ENCODE data around the gene GMPPB.
A peak's percentile ranks its signal among the peaks of the same experiment; 100 is the strongest.

The GMPPB gene

GRCh38 chr3:49706456-49707112, 17.2 kb downstream of the GMPPB start:
- H3K9ac ChIP-seq (ENCODE audit: low read length in 5 of 5) = peak overlapping the region in 1 of 5 donors; percentile 23
- H3K9me3 ChIP-seq (ENCODE audit: control insufficient read depth in 5 of 5, low read length in 5 of 5) = no peaks in the 10 kb centered on the region
- H3K27ac ChIP-seq (ENCODE audit: low read depth, low read length) = no peak overlapping the region
- H3K27me3 ChIP-seq (ENCODE audit: control insufficient read depth in 5 of 5, insufficient read depth in 4 of 5, low read length in 5 of 5) = no peaks in the 10 kb centered on the region
- H3K36me3 ChIP-seq (ENCODE audit: control insufficient read depth in 5 of 5, insufficient read depth in 5 of 5, low read length in 5 of 5) = peaks cover 0 to 68% (median 57%) of the 10 kb centered on the region in 5 donors
- no peak overlapping the region for H3K4me3 ChIP-seq (ENCODE audit: low read depth in 1 of 5, low read length in 5 of 5)
- no peaks in the 10 kb centered on the region for H3K4me1 ChIP-seq (ENCODE audit: control insufficient read depth in 5 of 5, insufficient read depth in 5 of 5, low read length in 5 of 5)

GRCh38 chr3:49705390-49705960, 18.3 kb downstream of the GMPPB start:
- no peak overlapping the region for H3K4me3 ChIP-seq (ENCODE audit: low read depth in 1 of 5, low read length in 5 of 5)
- no peak overlapping the region for H3K27ac ChIP-seq (ENCODE audit: low read depth, low read length)
- H3K27me3 ChIP-seq (ENCODE audit: control insufficient read depth in 5 of 5, insufficient read depth in 4 of 5, low read length in 5 of 5) = no peaks in the 10 kb centered on the region
- no peak overlapping the region for H3K9ac ChIP-seq (ENCODE audit: low read length in 5 of 5)
- peaks cover 0 to 73% (median 63%) of the 10 kb centered on the region in 5 donors for H3K36me3 ChIP-seq (ENCODE audit: control insufficient read depth in 5 of 5, insufficient read depth in 5 of 5, low read length in 5 of 5)
- no peaks in the 10 kb centered on the region for H3K9me3 ChIP-seq (ENCODE audit: control insufficient read depth in 5 of 5, low read length in 5 of 5)
- peaks cover 0 to 3% (median 0%) of the 10 kb centered on the region in 5 donors for H3K4me1 ChIP-seq (ENCODE audit: control insufficient read depth in 5 of 5, insufficient read depth in 5 of 5, low read length in 5 of 5)

- Histone ChIP-seq H3K4me1 (ENCODE audit: control insufficient read depth in 5 of 5, insufficient read depth in 5 of 5, low read length in 5 of 5) (peaks cover 0 to 3% (median 0%) of the 10 kb centered on the region in 5 donors), H3K9me3 (ENCODE audit: control insufficient read depth in 5 of 5, low read length in 5 of 5) (no peaks in the 10 kb centered on the region), H3K27me3 (ENCODE audit: control insufficient read depth in 5 of 5, insufficient read depth in 4 of 5, low read length in 5 of 5) (no peaks in the 10 kb centered on the region), H3K36me3 (ENCODE audit: control insufficient read depth in 5 of 5, insufficient read depth in 5 of 5, low read length in 5 of 5) (peaks cover 0 to 79% (median 72%) of the 10 kb centered on the region in 5 donors), H3K27ac (ENCODE audit: low read depth, low read length) (no peak overlapping the region), H3K9ac (ENCODE audit: low read length in 5 of 5) (no peak overlapping the region), H3K4me3 (ENCODE audit: low read depth in 1 of 5, low read length in 5 of 5) (no peak overlapping the region)
Observed at GRCh38 chr3:49704629-49705028, 19.1 kb downstream of the GMPPB start.

- peaks cover 0 to 10% (median 6%) of the 10 kb centered on the region in 5 donors for H3K4me1 ChIP-seq (ENCODE audit: control insufficient read depth in 5 of 5, insufficient read depth in 5 of 5, low read length in 5 of 5)
- no peak overlapping the region for H3K9ac ChIP-seq (ENCODE audit: low read length in 5 of 5)
- H3K4me3 ChIP-seq (ENCODE audit: low read depth in 1 of 5, low read length in 5 of 5) = no peak overlapping the region
- no peaks in the 10 kb centered on the region for H3K9me3 ChIP-seq (ENCODE audit: control insufficient read depth in 5 of 5, low read length in 5 of 5)
- no peak overlapping the region for H3K27ac ChIP-seq (ENCODE audit: low read depth, low read length)
- H3K36me3 ChIP-seq (ENCODE audit: control insufficient read depth in 5 of 5, insufficient read depth in 5 of 5, low read length in 5 of 5) = peaks cover 0 to 85% (median 76%) of the 10 kb centered on the region in 5 donors
- H3K27me3 ChIP-seq (ENCODE audit: control insufficient read depth in 5 of 5, insufficient read depth in 4 of 5, low read length in 5 of 5) = no peaks in the 10 kb centered on the region
Observed at GRCh38 chr3:49703956-49704355, 19.8 kb downstream of the GMPPB start.

GRCh38 chr3:49703443-49703927, 20.3 kb downstream of the GMPPB start:
- Histone ChIP-seq H3K4me1 (ENCODE audit: control insufficient read depth in 5 of 5, insufficient read depth in 5 of 5, low read length in 5 of 5) (peaks cover 0 to 14% (median 7%) of the 10 kb centered on the region in 5 donors), H3K27me3 (ENCODE audit: control insufficient read depth in 5 of 5, insufficient read depth in 4 of 5, low read length in 5 of 5) (no peaks in the 10 kb centered on the region), H3K36me3 (ENCODE audit: control insufficient read depth in 5 of 5, insufficient read depth in 5 of 5, low read length in 5 of 5) (peaks cover 0 to 90% (median 77%) of the 10 kb centered on the region in 5 donors), H3K9ac (ENCODE audit: low read length in 5 of 5) (no peak overlapping the region), H3K9me3 (ENCODE audit: control insufficient read depth in 5 of 5, low read length in 5 of 5) (no peaks in the 10 kb centered on the region), H3K4me3 (ENCODE audit: low read depth in 1 of 5, low read length in 5 of 5) (no peak overlapping the region), H3K27ac (ENCODE audit: low read depth, low read length) (no peak overlapping the region)

GRCh38 chr3:49702672-49703071, 21.1 kb downstream of the GMPPB start:
- Histone ChIP-seq H3K27ac (ENCODE audit: low read depth, low read length) (no peak overlapping the region), H3K9ac (ENCODE audit: low read length in 5 of 5) (no peak overlapping the region), H3K36me3 (ENCODE audit: control insufficient read depth in 5 of 5, insufficient read depth in 5 of 5, low read length in 5 of 5) (peaks cover 0 to 93% (median 79%) of the 10 kb centered on the region in 5 donors), H3K27me3 (ENCODE audit: control insufficient read depth in 5 of 5, insufficient read depth in 4 of 5, low read length in 5 of 5) (no peaks in the 10 kb centered on the region), H3K4me1 (ENCODE audit: control insufficient read depth in 5 of 5, insufficient read depth in 5 of 5, low read length in 5 of 5) (peaks cover 0 to 14% (median 7%) of the 10 kb centered on the region in 5 donors), H3K9me3 (ENCODE audit: control insufficient read depth in 5 of 5, low read length in 5 of 5) (no peaks in the 10 kb centered on the region), H3K4me3 (ENCODE audit: low read depth in 1 of 5, low read length in 5 of 5) (no peak overlapping the region)

GRCh38 chr3:49701388-49702077, 22.2 kb downstream of the GMPPB start:
- H3K4me1 ChIP-seq (ENCODE audit: control insufficient read depth in 5 of 5, insufficient read depth in 5 of 5, low read length in 5 of 5) = peaks cover 0 to 14% (median 7%) of the 10 kb centered on the region in 5 donors
- H3K36me3 ChIP-seq (ENCODE audit: control insufficient read depth in 5 of 5, insufficient read depth in 5 of 5, low read length in 5 of 5) = peaks cover 0 to 91% (median 79%) of the 10 kb centered on the region in 5 donors
- no peaks in the 10 kb centered on the region for H3K27me3 ChIP-seq (ENCODE audit: control insufficient read depth in 5 of 5, insufficient read depth in 4 of 5, low read length in 5 of 5)
- H3K9me3 ChIP-seq (ENCODE audit: control insufficient read depth in 5 of 5, low read length in 5 of 5) = no peaks in the 10 kb centered on the region
- no peak overlapping the region for H3K4me3 ChIP-seq (ENCODE audit: low read depth in 1 of 5, low read length in 5 of 5)
- no peak overlapping the region for H3K9ac ChIP-seq (ENCODE audit: low read length in 5 of 5)
- H3K27ac ChIP-seq (ENCODE audit: low read depth, low read length) = no peak overlapping the region

GRCh38 chr3:49700453-49701128, 23.2 kb downstream of the GMPPB start:
- no peak overlapping the region for H3K9ac ChIP-seq (ENCODE audit: low read length in 5 of 5)
- no peak overlapping the region for H3K4me3 ChIP-seq (ENCODE audit: low read depth in 1 of 5, low read length in 5 of 5)
- H3K4me1 ChIP-seq (ENCODE audit: control insufficient read depth in 5 of 5, insufficient read depth in 5 of 5, low read length in 5 of 5) = peaks cover 0 to 14% (median 7%) of the 10 kb centered on the region in 5 donors
- no peaks in the 10 kb centered on the region for H3K9me3 ChIP-seq (ENCODE audit: control insufficient read depth in 5 of 5, low read length in 5 of 5)
- H3K27me3 ChIP-seq (ENCODE audit: control insufficient read depth in 5 of 5, insufficient read depth in 4 of 5, low read length in 5 of 5) = no peaks in the 10 kb centered on the region
- no peak overlapping the region for H3K27ac ChIP-seq (ENCODE audit: low read depth, low read length)
- peaks cover 0 to 82% (median 71%) of the 10 kb centered on the region in 5 donors for H3K36me3 ChIP-seq (ENCODE audit: control insufficient read depth in 5 of 5, insufficient read depth in 5 of 5, low read length in 5 of 5)

- H3K9me3 ChIP-seq (ENCODE audit: control insufficient read depth in 5 of 5, low read length in 5 of 5) = no peaks in the 10 kb centered on the region
- H3K9ac ChIP-seq (ENCODE audit: low read length in 5 of 5) = no peak overlapping the region
- no peaks in the 10 kb centered on the region for H3K27me3 ChIP-seq (ENCODE audit: control insufficient read depth in 5 of 5, insufficient read depth in 4 of 5, low read length in 5 of 5)
- H3K27ac ChIP-seq (ENCODE audit: low read depth, low read length) = no peak overlapping the region
- H3K4me1 ChIP-seq (ENCODE audit: control insufficient read depth in 5 of 5, insufficient read depth in 5 of 5, low read length in 5 of 5) = peaks cover 0 to 14% (median 7%) of the 10 kb centered on the region in 5 donors
- no peak overlapping the region for H3K4me3 ChIP-seq (ENCODE audit: low read depth in 1 of 5, low read length in 5 of 5)
- H3K36me3 ChIP-seq (ENCODE audit: control insufficient read depth in 5 of 5, insufficient read depth in 5 of 5, low read length in 5 of 5) = peaks cover 0 to 76% (median 65%) of the 10 kb centered on the region in 5 donors
Observed at GRCh38 chr3:49700014-49700413, 23.7 kb downstream of the GMPPB start.

All from subcutaneous abdominal adipose tissue (tissue), 5 donors.